GM08714 (cell line): ENCODE data around the gene XK.
A peak's percentile ranks its signal among the peaks of the same experiment; 100 is the strongest.
"Not testable (repeated sequence)": the region's sequence is repeated elsewhere in the genome, so short reads cannot be mapped to it uniquely, and the experiment has no call there.

Experiments
- H3K4me3 ChIP-seq: fragments of 200-500 bp; sonication (Bioruptor generic); 2 replicates; pipeline ENCODE4 v1.5.1; 2014; ENCODE audit warnings: mild to moderate bottlenecking, low read length, inconsistent platforms
- ZNF274 ChIP-seq: IDR thresholded peaks from 2 replicates; pipeline ENCODE4 v1.6.1; 2012; ENCODE audit warnings: mild to moderate bottlenecking, low read depth, low read length

XK gene

GRCh38 chrX:37757082-37757481, 71.5 kb downstream of the XK start:
- TF ChIP-seq ZNF274 = no peak
- H3K4me3 ChIP-seq = no peak overlapping the region

GRCh38 chrX:37759351-37759750, 73.8 kb downstream of the XK start:
- H3K4me3 ChIP-seq = no peak overlapping the region
- no peak for TF ChIP-seq ZNF274

GRCh38 chrX:37759878-37760418, 74.4 kb downstream of the XK start:
- TF ChIP-seq ZNF274 = no peak
- no peak overlapping the region for H3K4me3 ChIP-seq

GRCh38 chrX:37763400-37763799, 77.8 kb downstream of the XK start:
- H3K4me3 ChIP-seq = no peak overlapping the region
- TF ChIP-seq ZNF274 = no peak

GRCh38 chrX:37765507-37765906, 79.9 kb downstream of the XK start:
- no peak overlapping the region for H3K4me3 ChIP-seq
- TF ChIP-seq ZNF274 = no peak

- no peak for TF ChIP-seq ZNF274
- no peak overlapping the region for H3K4me3 ChIP-seq
Observed at GRCh38 chrX:37767430-37767829, 81.8 kb downstream of the XK start.

GRCh38 chrX:37768866-37769265, 83.3 kb downstream of the XK start:
- H3K4me3 ChIP-seq = not testable (repeated sequence)

- no peak for TF ChIP-seq ZNF274
- H3K4me3 ChIP-seq = peak overlapping the region; percentile 34; the same call in 1 of the 2 replicates
Observed at GRCh38 chrX:37776283-37776986, 90.8 kb downstream of the XK start.

- no peak overlapping the region for H3K4me3 ChIP-seq
- no peak for TF ChIP-seq ZNF274
Observed at GRCh38 chrX:37776987-37777325, 91.4 kb downstream of the XK start.

GRCh38 chrX:37779857-37780256, 94.3 kb downstream of the XK start, which contains the start of gene CYBB:
CYBB (plus strand) TSS chrX:37780059; CDS start chrX:37780078, 19 bp downstream.
- no peak for TF ChIP-seq ZNF274
- H3K4me3 ChIP-seq = peak within 1 kb of the TSS; percentile 28; the same call in 1 of the 2 replicates

- no peak for TF ChIP-seq ZNF274
- H3K4me3 ChIP-seq = peak overlapping the region; percentile 75
Observed at GRCh38 chrX:37781081-37781480, 95.5 kb downstream of the XK start.
